K562 (cell line): ENCODE data around the gene SLC26A11. TPM values are rescaled to one million over a fixed set of nuclear protein-coding genes. Genes with fewer than 3 reads are reported as not detected.

ENCODE experiments used
- ATAC-seq: fragments of 200-7000 bp; cut with Tn5 transposase; 3 replicates; pipeline ENCODE4 v1.9.1; 2020; ENCODE audit warnings: moderate library complexity
- BruUV-seq: library from RNA; stranded (reverse); fragments of 400-500 nt; replicated peaks from 2 replicates; lab custom pipeline; 2021; lab: Mats Ljungman, UMichigan
- CTCF ChIA-PET: fragments of 300-600 bp; formaldehyde crosslinking; extraction: SDS; loops from one replicate; lab custom pipeline; 2021; ENCODE audit warnings: low intra/inter-chr PET ratio; lab: Yijun Ruan, JAX
- POLR2A ChIA-PET: fragments of 300-600, 350-650 bp; sonication (Branson Sonifier 250); formaldehyde crosslinking; extraction: SDS; loops from one replicate; lab custom pipeline; 2021; ENCODE audit warnings: antibody characterized with exemption, inconsistent platforms; lab: Yijun Ruan, JAX
- DNase-seq, 4 experiments: peaks; one replicate each; pipeline versions ENCODE4 v3.0.0 to v3.0.0-alpha.2; 2011 to 2018; ENCODE audit warnings: low spot score in 3 of 4, mixed read lengths in 3 of 4; ENCODE audit errors: extremely low read depth in 1 of 4
- FAIRE-seq: peaks from 2 replicates; lab custom pipeline; 2011; peaks lifted over from hg19 to GRCh38; lab: Jason Lieb, UNC
- H2AFZ ChIP-seq: 2 replicates; pipeline ENCODE4 v1.6.0; 2011; ENCODE audit warnings: low read depth, low read length, control low read depth, inconsistent platforms
- H3K27ac ChIP-seq: fragments of 200-600 bp; 3 replicates; pipeline ENCODE4 v1.8.0; 2011; ENCODE audit warnings: low read depth, mild to moderate bottlenecking, control low read depth, inconsistent platforms, low read length, moderate library complexity, mixed read lengths; ENCODE audit errors: extremely low read depth
- H3K27me3 ChIP-seq, 2 experiments: fragments of 300-600 bp in 1 of 2; 2 replicates in 1 of 2; 3 replicates in 1 of 2; pipeline versions ENCODE4 v1.6.0 to v1.8.0; 2011; ENCODE audit warnings: inconsistent platforms in 2 of 2, low read length in 2 of 2, mild to moderate bottlenecking in 1 of 2, mixed read lengths in 1 of 2, moderate library complexity in 1 of 2; ENCODE audit not compliant: control insufficient read depth in 2 of 2, insufficient read depth in 2 of 2
- H3K36me3 ChIP-seq: fragments of 300-600 bp; 3 replicates; pipeline ENCODE4 v1.8.0; 2011; ENCODE audit warnings: mild to moderate bottlenecking, low read length, inconsistent platforms; ENCODE audit not compliant: control insufficient read depth, insufficient read depth
- H3K4me1 ChIP-seq, 2 experiments: fragments of 200-600 bp in 1 of 2; replicated peaks in 1 of 2; 2 replicates in 1 of 2; 3 replicates in 1 of 2; pipeline versions ENCODE4 v1.5.1 to v1.8.0; 2011; ENCODE audit warnings: inconsistent platforms in 2 of 2, low read length in 2 of 2, mild to moderate bottlenecking in 1 of 2, mixed read lengths in 1 of 2, moderate library complexity in 1 of 2; ENCODE audit not compliant: control insufficient read depth in 2 of 2, insufficient read depth in 2 of 2
- H3K4me2 ChIP-seq: 2 replicates; pipeline ENCODE4 v1.6.1; 2011; ENCODE audit warnings: low read length, control low read depth, inconsistent platforms, mixed read lengths; ENCODE audit not compliant: insufficient read depth
- H3K4me3 ChIP-seq: fragments of 200-600 bp; sonication (generic), shearing (Covaris generic); 2 replicates; pipeline ENCODE4 v1.5.1; 2016; ENCODE audit warnings: control low read depth, inconsistent platforms
- H3K79me2 ChIP-seq: fragments of 200-600 bp; 3 replicates; pipeline ENCODE4 v1.8.0; 2011; ENCODE audit warnings: low read length, inconsistent platforms; ENCODE audit not compliant: control insufficient read depth, insufficient read depth
- H3K9ac ChIP-seq, 2 experiments: 2 replicates each; pipeline versions ENCODE4 v1.6.0 to v1.6.1; 2011; ENCODE audit warnings: low read depth in 2 of 2, low read length in 2 of 2, control low read depth in 1 of 2, inconsistent platforms in 1 of 2, mild to moderate bottlenecking in 1 of 2, mixed read lengths in 1 of 2; ENCODE audit not compliant: insufficient read depth in 1 of 2
- H3K9me1 ChIP-seq: one replicate; pipeline ENCODE4 v1.6.0; 2011; ENCODE audit warnings: inconsistent platforms, mild to moderate bottlenecking, low read length, moderate library complexity; ENCODE audit not compliant: control insufficient read depth, insufficient read depth
- H3K9me3 ChIP-seq: replicated peaks from 2 replicates; pipeline ENCODE4 v1.5.1; 2011; ENCODE audit warnings: low read depth, low read length, inconsistent platforms; ENCODE audit not compliant: control insufficient read depth, insufficient read depth
- H4K20me1 ChIP-seq: replicated peaks from 2 replicates; pipeline ENCODE4 v1.6.1; 2011; ENCODE audit warnings: low read length, inconsistent platforms, mixed read lengths; ENCODE audit not compliant: control insufficient read depth, insufficient read depth
- CBX3 ChIP-seq, 2 experiments: IDR thresholded peaks; 1 replicate in 1 of 2; 2 replicates in 1 of 2; pipeline ENCODE4 v1.6.1; 2012; ENCODE audit warnings: inconsistent platforms in 2 of 2, low read length in 2 of 2, borderline replicate concordance in 1 of 2, control low read depth in 1 of 2
- HCFC1 ChIP-seq: IDR thresholded peaks from 2 replicates; pipeline ENCODE4 v1.6.1; 2012; ENCODE audit warnings: low read depth, low read length, improper control_type of control experiment
- MIER1 ChIP-seq: fragments of 450-650 bp; IDR thresholded peaks from 2 replicates; pipeline ENCODE4 v1.6.1; 2016; ENCODE audit warnings: antibody characterized with exemption, mild to moderate bottlenecking, low read depth
- SLC30A9 ChIP-seq: fragments of 250-450 bp; sonication (Bioruptor Pico); IDR thresholded peaks from 2 replicates; pipeline ENCODE4 v1.8.0; 2022; ENCODE audit warnings: mild to moderate bottlenecking, moderate library complexity
- SMARCC2 ChIP-seq: fragments of 450-650 bp; IDR thresholded peaks from 2 replicates; pipeline ENCODE4 v1.6.1; 2017; ENCODE audit warnings: antibody characterized with exemption, moderate library complexity, mild to moderate bottlenecking, low read depth
- WGBS: fragments of 100-300 bp; shearing (Covaris generic); methylation state at CpG from one replicate; pipeline ENCODE4 v1.1.6; 2016; ENCODE audit warnings: low coverage, mixed read lengths; ENCODE audit not compliant: insufficient coverage; ENCODE audit errors: missing lambda C conversion rate; 5-methylcytosine and 5-hydroxymethylcytosine counted together
- in situ Hi-C: fragments of 300-500 bp; cut with MboI; formaldehyde crosslinking; loops from 4 replicates; pipeline ENCODE4 v1.15.0; 2018; ENCODE audit warnings: inconsistent platforms, mixed read lengths
- intact Hi-C: fragments of 100-400 bp; cut with micrococcal nuclease; formaldehyde crosslinking; loops from 2 replicates; pipeline ENCODE4 v1.14.2; 2022
- polyA plus RNA-seq, 8 experiments: library from polyadenylated mRNA; depleted of rRNA in 4 of 8; stranded (reverse) in 5 of 8; unstranded in 3 of 8; fragments of >200 nt; fragmentation: Nextera tagmentation in 2 of 8; fragmentation: Illumina TruSeq in 1 of 8; extraction: Ambion mirVana in 2 of 8; extraction: Trizol in 1 of 8; gene quantifications; 2 replicates each; pipeline versions ENCODE4 v1.2.1 to v1.2.3, GENCODE V29; 2011 to 2014; ENCODE audit warnings: inconsistent platforms in 1 of 8, missing spikeins in 1 of 8
- total RNA-seq, 7 experiments: library from RNA; depleted of rRNA in 6 of 7; stranded (reverse); fragments of >200 nt in 6 of 7; fragmentation: Illumina TruSeq in 2 of 7; extraction: Trizol in 2 of 7; gene quantifications; 2 replicates each; pipeline versions ENCODE4 v1.2.1 to v1.2.3, GENCODE V29; 2011 to 2021; ENCODE audit warnings: low replicate concordance in 1 of 7
- TF ChIP-seq, protein P1 (sequence below): fragments of 450-650 bp; IDR thresholded peaks from 2 replicates; pipeline ENCODE4 v1.7.0; 2016; ENCODE audit warnings: borderline replicate concordance

SLC26A11 gene
- total and polyA plus RNA-seq, 9 of the 15 experiments (the other 6 are each of a cell fraction or from before 2014, with no cell fraction given) = 0.06 to 3.1 (median 1.2) TPM; not detected in 1

DNA sequence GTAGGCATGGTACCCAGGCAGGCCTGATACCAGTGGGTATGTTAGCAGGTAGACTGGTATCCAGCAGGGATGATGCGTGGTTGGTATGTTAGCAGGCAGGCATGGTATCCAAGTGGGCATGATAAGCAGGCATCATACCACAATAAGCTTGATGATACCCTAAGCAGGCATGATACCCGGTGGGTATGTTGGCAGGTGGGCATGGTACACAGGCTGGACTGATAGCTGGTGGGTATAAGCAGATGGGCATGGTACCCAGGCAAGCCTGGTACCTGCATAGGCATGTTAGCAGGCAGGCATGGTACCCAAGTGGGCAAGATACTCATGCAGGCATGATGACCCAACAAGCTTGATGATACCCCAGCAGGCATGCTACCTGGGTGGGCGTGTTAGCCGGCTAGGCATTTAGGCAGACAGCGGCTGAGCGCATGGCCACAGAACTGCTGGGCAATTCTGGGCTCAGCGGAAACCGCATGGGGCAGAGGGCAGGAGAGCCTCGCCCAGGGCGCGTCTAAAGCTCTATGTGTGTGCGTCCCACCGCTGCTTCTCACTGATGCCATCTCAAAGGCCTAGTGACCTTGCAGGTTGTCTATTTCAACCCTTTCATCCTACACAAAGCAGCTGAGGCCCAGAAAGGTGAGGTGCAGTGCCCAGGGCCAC, 2.4 kb upstream of the SLC26A11 start:
- Histone ChIP-seq H3K4me1 (peaks cover 9 to 47% of the 10 kb centered on the region in 2 experiments; a peak in 4 of 5 replicates), H3K36me3 (peaks cover 22% of the 10 kb centered on the region; the same call in 1 of the 3 replicates), H3K9ac (peak overlapping the region in 1 of 2 experiments; percentile 2; a peak in 2 of 4 replicates), H3K4me3 (no peak overlapping the region), H3K27me3 (no peaks in the 10 kb centered on the region), H2AFZ (no peak overlapping the region)
- ATAC-seq = no peak
- intact Hi-C loops = loop anchor here (2.0 kb wide), 1 partner anchor 37 kb away; no protein-coding TSS in a partner anchor
- CTCF ChIA-PET = no interaction called here
- TF ChIP-seq, protein P1, sequence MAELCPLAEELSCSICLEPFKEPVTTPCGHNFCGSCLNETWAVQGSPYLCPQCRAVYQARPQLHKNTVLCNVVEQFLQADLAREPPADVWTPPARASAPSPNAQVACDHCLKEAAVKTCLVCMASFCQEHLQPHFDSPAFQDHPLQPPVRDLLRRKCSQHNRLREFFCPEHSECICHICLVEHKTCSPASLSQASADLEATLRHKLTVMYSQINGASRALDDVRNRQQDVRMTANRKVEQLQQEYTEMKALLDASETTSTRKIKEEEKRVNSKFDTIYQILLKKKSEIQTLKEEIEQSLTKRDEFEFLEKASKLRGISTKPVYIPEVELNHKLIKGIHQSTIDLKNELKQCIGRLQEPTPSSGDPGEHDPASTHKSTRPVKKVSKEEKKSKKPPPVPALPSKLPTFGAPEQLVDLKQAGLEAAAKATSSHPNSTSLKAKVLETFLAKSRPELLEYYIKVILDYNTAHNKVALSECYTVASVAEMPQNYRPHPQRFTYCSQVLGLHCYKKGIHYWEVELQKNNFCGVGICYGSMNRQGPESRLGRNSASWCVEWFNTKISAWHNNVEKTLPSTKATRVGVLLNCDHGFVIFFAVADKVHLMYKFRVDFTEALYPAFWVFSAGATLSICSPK = no peak
- no peak for TF ChIP-seq SLC30A9
- no peak for TF ChIP-seq CBX3 (IDR thresholded peaks at IDR 0.05; ENCODE audit: borderline replicate concordance in 1 of 2, low read length in 2 of 2)
- no peak for TF ChIP-seq SMARCC2
- no peak for TF ChIP-seq HCFC1
- no peak for TF ChIP-seq MIER1
- TF ChIP-seq, all 486 proteins: peak for 0
- BruUV-seq = no TSS peak
- no peak for FAIRE-seq
- POLR2A ChIA-PET = no interaction called here
- Histone ChIP-seq H3K9me1 (no peaks in the 10 kb centered on the region), H4K20me1 (0 out of 2 replicates have a peak, but pooled peaks cover 7% of the 10 kb centered on the region), H3K4me2 (no peak overlapping the region), H3K27ac (no peak overlapping the region), H3K79me2 (peaks cover 3% of the 10 kb centered on the region; the same call in 1 of the 3 replicates), H3K9me3 (no peaks in the 10 kb centered on the region)
- WGBS = 94% methylated on average over 13 of the region's 13 CpGs
- no peak for DNase-seq
- in situ Hi-C loops = no loop called here
